M059J (cell line): Measurements from ENCODE around the gene MESP2. TPM values are rescaled to one million over a fixed set of nuclear protein-coding genes. Genes with fewer than 3 reads are reported as not detected.

Experiments used
- DNase-seq: peaks from one replicate; pipeline ENCODE4 v3.0.0-alpha.2; 2012; ENCODE audit warnings: low read depth
- total RNA-seq: library from RNA; depleted of rRNA; stranded (reverse); fragments of >200 nt; shearing (Covaris generic); gene quantifications from 2 replicates; pipeline ENCODE4 v1.2.3, GENCODE V29; 2014

MESP2 gene
- total RNA-seq, 1 experiment from 2014 or later, result 0.62 TPM

DNA sequence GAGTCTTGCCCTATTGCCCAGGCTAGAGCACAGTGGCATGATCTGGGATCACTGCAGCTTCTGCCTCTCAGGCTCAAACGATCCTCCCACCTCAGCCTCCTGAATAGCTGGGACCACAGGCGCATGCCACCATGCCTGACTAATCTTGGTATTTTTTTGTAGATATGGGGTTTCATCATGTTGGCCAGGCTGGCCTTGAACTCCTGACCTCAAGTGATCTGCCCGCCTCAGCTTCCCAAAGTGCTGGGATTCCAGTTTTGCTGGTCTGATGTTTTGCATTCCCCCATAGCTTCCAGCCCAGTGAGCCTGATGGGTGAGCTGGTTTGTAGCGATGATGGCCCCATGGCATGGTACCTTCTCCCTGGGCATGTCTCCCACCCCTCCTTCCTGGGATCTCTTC lies 20.4 kb upstream of the MESP2 start:
- DNase-seq, result no peak

DNA sequence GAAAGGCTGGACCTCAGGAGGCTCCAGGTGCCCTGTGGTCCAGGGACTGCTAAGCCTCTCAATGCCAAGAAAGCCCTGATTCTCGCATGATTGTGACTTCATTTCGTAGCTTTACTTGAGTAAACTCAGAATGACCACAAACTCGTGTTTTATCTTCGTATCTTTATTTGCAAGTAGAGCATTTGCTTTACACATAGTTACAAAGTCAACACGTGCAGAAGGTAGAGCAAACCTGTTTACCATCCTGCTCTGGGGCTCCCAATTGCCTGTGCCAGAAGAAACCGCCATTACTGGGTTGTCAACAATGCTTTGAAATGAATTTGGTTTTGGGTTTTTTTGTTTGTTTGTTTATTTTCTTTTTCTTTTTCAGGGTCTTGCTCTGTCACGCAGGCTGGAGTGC lies 19.2 kb upstream of the MESP2 start:
- peak; percentile 29 for DNase-seq

DNA sequence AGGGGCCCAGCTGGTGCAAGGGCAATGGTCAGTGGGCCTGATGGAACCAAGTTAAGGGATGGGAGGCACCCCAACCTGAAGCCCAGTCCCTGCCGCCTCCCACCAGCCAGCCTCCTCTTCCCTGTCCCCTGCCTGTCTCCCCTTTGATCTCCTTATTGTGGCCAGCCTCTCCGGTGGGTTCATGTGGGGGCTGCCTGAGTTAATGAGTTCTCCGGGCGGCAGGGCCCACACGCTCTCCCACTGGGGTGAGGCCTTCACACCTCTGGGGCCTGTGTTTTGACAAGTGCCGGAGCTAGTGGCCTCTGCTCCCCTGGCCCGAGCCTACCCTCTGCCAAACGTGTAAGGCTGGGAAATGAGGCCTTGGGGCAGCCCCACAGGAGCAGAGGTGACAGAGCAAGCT lies 17.8 kb upstream of the MESP2 start:
- DNase-seq, result no peak

- DNase-seq, result no peak
These were observed 17.2 kb upstream of the MESP2 start for GRCh38 chr15:89758981-89759380.

- DNase-seq, result no peak
These were observed 16.3 kb upstream of the MESP2 start for GRCh38 chr15:89759835-89760234.

DNA sequence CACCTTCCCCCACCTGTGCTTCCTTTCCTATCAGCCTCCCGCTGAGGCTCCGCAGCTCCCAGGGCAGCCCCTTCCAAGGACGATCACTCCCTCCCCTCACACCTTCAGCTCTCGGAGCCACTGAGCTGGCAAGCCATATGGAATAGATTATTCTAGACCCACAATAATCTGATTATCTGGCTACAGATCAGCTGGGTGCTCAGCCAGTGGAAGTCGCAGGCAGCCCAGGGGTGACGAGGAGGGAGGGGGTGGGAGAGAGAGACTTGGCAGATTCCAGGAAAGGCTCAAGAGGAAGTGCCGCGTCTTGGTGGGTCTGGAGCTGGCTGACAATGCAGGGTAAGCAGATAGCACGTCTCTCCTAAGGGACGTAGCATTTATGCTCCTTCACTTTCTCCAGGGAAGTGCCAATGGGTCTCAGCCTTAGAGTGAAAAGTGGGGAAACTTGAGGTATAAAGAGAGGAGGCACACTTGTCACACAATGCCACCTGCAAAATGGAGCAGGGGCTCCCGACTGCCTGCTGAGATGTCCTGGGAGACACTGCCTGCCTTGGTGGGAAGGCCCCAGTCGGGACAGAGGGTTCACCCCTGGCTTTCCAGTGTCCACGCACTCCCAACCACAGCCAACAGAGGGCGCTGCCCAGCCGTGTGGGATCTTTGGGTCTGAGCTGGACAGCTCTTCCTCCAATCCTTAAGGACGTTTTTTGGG lies 15.7 kb upstream of the MESP2 start:
- DNase-seq, result peak; percentile 76

DNA sequence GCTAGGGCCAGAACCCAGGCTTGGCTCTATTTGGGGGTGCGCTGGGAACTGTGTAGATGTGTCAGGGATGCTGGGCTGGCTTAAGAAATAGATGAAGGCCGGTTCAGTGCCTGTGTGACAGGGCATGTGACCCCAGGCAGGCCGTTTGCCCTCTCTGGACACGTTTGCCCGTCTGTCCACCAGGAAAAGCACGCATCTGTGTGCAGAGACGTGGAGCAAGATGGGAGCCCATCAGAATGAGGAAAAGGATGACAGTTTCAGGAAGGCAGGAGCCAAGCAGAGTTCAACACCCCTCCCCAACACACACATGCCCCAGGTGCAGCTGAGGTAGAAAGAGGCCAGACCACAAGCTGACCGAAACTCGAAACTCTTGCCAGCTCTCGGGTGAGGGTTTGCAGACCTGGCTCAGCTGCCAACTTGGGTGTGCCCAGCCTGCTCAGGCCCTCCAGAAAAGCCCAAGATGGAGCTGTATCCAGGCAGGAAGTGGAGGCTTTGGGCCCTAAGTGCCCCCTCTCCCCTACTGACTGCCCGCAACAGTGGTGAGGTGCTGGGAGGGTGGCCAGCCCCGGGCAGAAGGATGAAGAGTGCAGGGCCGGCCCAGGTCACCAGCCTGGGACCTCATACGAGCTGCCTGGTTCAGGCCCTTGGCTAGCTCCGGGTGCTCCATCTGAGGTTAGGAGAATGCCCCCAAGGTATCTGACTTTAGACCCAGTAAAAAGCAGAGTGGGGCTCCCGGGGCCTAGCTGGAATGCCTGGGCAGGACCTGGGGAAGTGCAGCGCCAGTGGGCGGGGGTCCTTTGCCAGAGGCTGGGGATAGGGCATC lies 14.9 kb upstream of the MESP2 start:
- DNase-seq, result peak; percentile 69

- no peak for DNase-seq
These were observed 14.2 kb upstream of the MESP2 start for GRCh38 chr15:89761929-89762328.

- DNase-seq, result no peak
These were observed 10.4 kb upstream of the MESP2 start for GRCh38 chr15:89765694-89766093.

DNA sequence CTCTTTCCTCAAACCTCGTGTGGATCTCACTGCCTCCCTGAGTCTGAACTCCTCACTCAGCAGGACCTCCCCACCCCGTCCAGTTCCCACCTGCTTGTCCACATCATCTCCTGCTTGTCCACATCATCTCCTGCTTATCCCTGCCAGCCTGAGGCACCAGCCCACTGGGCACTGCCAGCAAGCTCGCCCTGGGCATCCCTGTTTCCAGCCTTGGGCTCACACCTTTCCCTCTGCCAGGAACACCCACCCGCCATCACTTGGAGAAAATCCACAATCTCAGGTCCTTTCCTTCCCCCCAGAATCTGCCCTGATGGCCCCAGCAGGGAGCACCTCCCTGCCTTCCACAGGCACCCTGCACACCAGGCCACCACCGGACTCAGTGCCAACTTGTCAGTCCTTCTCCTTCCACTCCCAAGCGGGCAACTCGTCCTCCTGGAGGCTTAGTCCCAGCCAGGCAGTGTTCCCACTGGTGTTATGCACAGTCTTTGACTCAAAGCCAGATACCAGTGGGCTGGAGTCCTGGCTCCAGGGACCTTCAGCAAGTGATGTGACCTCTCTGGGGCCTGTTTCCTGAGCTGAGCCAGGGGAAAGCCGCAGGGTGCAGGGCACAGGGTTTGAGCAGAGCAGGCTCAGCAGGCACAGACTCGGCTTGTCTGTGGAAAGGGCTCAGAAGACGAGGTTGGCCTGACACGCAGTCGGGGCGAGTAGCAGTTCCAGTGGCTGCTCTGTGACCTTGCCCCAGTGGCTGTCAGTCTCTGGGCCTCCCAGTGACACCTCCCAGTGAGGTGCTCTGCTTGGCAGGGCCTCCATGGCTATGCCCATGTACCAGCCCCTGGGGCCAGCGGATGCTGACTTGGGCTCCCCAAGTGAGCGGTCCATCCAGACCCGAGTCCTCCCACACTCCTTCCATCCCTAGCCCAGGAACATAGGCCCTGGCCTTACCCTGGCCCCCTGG lies 9.5 kb upstream of the MESP2 start:
- DNase-seq, result no peak

DNA sequence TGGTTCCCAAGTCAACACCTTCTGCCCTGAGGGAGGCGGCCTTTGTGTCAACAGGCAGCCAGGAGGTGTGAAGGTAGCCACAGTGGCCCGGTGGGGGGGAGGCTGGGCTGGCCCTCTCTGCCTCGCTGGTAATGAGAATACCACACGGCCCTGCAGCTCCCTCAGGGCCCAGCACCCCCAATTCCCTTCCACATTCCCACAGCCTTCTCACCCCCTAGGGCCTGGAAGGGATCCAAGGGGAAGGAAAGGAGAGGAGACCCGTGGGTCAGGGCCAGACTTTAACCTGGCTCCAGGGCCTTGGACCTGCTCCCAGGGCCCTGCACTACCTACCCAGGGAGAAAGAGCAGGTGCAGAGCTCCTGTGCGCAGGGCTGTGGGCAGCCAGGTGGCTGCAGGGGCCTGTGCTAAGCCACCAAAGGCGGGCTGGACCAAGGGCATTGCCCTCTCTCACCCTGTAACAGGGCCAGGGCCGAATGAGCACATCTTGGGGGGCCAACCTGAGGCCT lies 8.7 kb upstream of the MESP2 start:
- peak; percentile 68 for DNase-seq

DNA sequence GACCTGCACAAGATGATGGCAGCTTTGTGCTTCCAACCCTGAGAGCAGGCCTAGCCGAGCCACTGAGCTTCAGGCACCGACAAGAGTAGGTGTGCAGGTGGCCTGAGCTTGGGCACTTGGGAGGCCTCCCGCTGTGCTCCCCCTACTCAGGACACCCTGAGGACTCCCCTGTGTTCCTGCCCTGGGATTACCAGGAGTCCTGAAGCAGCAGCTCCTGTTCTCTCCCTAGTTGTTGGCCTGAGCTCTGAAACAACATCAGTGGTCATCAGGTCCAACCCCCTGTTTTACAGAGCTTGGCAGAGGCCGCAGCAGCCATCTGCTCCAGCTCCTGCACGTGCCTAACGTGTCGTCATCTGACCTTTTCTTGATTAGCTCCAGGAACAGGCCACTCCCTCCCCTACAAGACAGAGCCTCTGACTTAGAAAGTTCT lies 8.0 kb upstream of the MESP2 start:
- DNase-seq, result no peak

DNA sequence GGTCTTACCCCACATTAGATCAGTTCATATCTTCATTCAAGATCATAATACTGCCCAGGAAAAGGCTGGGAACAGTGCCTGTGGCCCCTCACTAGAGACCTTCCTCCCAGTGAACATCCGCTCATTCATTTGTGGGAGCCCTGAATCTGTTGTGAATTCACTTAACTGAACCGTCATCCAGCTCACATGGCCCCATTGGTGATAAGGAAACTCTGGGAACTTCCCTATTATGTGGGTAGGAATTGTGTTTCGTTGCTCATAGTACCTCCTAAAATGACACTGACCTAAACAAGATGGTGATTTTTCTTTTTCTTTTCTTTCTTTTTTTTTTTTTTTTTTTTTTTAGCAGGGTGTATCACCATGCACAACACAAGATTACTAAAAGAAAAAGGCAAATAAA lies 6.8 kb upstream of the MESP2 start:
- no peak for DNase-seq

DNA sequence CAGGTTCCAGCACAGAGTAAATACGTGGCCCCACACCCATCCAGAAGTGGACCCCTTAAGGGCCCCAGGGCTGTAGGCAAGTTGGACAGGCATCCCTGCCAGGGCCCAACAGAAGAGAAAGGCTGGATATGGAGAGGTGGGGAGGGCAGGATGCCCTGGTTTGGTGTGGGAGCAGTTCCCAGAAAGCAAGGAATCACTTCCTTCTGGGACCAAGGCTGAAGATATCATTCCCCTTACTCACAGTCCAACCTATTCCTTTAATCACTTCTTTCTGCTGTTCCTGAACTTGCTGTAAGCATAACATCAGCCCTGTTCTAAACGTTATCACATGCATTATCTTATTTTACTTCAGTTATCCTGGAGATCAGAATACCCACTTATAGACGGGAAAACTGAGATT lies 6.1 kb upstream of the MESP2 start:
- DNase-seq, result peak; percentile 72

DNA sequence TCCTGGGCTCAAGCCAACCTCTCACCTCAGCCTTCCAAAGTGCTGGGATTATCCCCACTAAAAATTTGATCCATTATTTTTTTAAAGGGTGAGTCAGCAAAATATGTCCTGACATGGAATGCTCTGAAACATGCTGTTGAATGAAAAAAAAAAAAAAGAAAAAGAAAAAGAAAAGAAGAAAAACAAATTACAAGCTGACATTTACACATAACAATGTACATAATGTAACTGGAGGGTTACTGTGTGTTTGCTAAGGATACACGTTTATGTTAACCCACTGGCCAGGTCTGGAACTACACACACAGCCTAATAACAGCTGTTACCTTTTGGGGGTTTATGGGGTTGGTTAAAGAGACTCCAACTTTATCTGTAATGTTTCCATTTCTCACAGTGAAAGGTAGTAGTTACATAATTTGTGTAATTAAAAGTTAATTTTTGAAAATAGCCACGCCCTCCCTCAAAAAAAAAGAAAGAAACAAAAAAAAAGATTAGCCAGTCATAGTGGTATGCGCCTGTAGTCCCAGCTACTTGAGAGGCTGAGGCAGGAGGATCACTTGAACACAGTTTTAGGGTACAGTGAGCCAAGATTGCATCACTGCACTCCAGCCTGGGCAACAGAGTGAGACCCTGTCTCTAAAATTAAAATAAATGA lies 3.1 kb upstream of the MESP2 start:
- no peak for DNase-seq

DNA sequence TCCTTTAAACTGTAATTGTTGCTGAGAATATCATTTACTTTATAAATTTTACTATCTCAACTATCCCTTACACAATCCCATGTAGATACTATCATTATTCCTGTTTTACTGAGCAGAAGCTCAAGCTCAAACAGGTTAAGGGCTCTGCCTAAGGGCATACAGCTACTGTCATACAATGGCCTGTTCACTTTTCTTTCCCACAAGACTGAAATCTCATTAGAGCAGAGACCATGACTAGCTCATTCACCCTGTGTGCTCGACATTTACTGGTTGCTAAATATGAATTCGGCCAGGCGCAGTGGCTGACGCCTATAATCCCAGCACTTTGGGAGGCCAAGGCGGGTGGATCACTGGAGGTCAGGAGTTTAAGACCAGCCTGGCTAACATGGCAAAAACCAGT lies 1.6 kb upstream of the MESP2 start:
- no peak for DNase-seq

GRCh38 chr15:89775815-89776214 lies 317 bp upstream of the MESP2 start:
- DNase-seq, result no peak

DNA sequence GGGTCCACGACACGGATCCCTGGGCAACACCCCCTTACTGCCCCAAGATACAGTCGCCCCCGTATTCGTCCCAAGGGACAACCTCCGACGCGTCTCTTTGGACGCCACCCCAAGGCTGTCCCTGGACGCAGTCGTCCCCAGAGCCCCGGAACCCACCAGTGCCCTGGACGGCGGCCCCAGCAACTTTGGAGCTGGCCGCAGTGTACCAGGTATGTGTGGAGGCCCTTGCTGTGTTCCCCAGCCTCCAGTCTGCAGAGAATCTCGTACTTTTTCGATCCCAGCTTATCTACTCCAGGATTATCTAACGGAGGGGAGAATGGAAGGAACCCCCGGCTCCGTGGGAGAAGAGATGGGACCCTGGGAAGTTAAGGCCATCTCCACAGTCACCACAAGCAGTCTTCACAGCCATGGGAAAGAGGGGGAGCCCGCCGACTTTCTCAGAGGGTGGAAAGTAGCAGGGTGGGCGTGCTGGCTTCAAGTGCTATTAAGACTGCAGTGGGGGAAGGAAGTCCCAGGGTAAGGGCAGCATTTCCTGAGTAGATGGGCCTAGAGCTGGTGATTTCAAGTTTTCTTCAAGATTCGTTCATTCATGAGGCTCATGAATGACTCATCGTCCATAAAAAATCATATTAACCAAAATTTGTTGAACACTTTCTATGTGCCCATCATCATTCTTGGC lies 1.1 kb downstream of the MESP2 start:
- peak; percentile 23 for DNase-seq

DNA sequence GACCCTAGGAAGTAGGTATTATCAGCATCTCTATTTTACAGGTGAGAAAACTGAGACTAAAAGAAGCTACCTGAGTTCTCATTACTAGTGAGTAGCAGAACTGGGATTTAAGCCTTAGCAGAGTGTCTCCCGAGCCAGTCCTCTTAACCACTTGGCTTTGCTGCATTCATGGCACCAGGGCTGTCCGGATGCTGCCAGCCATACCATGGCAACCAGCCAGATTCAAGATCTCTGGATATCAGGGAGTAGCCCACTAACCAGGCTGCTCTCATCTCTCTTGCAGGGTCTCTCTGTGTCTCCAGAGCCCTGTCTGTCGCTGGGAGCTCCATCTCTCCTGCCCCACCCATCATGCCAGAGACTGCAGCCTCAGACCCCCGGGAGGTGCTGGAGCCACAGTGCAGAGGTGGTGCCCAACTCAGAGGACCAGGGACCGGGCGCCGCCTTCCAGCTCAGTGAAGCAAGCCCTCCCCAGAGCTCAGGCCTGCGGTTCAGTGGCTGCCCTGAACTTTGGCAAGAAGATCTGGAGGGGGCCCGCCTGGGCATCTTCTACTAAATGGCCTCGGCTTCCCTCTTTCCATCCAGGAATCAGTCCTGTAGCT lies 1.7 kb downstream of the MESP2 start:
- no peak for DNase-seq

DNA sequence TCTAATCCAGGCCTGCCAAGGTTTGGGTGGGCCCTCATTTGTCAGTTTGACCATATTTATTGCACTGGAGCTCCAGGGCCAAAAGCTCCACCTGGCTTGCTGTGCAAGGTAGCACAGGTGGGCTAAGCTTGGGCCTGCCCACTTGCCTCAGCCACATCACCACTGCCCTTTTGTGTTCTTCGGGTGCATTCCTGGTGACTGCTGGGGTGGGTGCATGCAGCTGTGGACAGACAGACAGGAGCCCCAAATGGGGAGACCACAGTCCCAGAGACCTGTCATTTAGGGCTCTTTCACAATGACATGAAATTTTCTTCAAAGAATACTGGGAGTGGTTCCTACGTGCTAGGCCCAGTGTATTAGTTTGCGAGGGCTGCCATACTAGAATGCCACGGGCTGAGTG lies 2.7 kb downstream of the MESP2 start:
- no peak for DNase-seq
